Progenitor cell of endocrine pancreas (in vitro differentiated cells): ENCODE results near the gene KEL. TPM values are rescaled to one million over a fixed set of nuclear protein-coding genes. Genes with fewer than 3 reads are reported as not detected.

Experiments
- DNase-seq: peaks from one replicate; pipeline ENCODE4 v3.0.0; 2021; ENCODE audit warnings: low spot score; ENCODE audit not compliant: unreplicated experiment
- H3K27ac Mint-ChIP-seq: 2 replicates; pipeline ENCODE4 v1.8.0; 2021; ENCODE audit warnings: mild to moderate bottlenecking, moderate library complexity, mixed read lengths
- H3K27me3 Mint-ChIP-seq: 2 replicates; pipeline ENCODE4 v1.8.0; 2021; ENCODE audit warnings: mixed read lengths
- H3K36me3 Mint-ChIP-seq: 2 replicates; pipeline ENCODE4 v1.8.0; 2022; ENCODE audit warnings: mixed read lengths; ENCODE audit not compliant: insufficient read depth
- H3K4me1 Mint-ChIP-seq: 2 replicates; pipeline ENCODE4 v1.8.0; 2021; ENCODE audit warnings: low read depth, mixed read lengths
- H3K4me3 Mint-ChIP-seq: 2 replicates; pipeline ENCODE4 v1.8.0; 2021; ENCODE audit warnings: low read depth, mild to moderate bottlenecking, moderate library complexity, mixed read lengths
- H3K9me3 Mint-ChIP-seq: 2 replicates; pipeline ENCODE4 v1.8.0; 2021; ENCODE audit warnings: low read depth, mixed read lengths
- CTCF ChIP-seq: fragments of 200-600 bp; sonication (generic); IDR thresholded peaks from one replicate; pipeline ENCODE4 v1.5.0; 2021; ENCODE audit warnings: antibody characterized with exemption, mild to moderate bottlenecking; ENCODE audit not compliant: unreplicated experiment
- total RNA-seq: library from RNA; stranded (reverse); gene quantifications from 2 replicates; pipeline ENCODE4 v1.2.1, GENCODE V29; 2021

Gene KEL
- total RNA-seq, 1 donor from 2014 or later: 1.7 TPM

- peaks cover 5% of the 10 kb centered on the region for H3K36me3 Mint-ChIP-seq
- no peak for DNase-seq
- H3K27me3 Mint-ChIP-seq: peaks cover 23% of the 10 kb centered on the region
- peaks cover 14% of the 10 kb centered on the region for H3K9me3 Mint-ChIP-seq
- no peak for TF ChIP-seq CTCF
- H3K27ac Mint-ChIP-seq: no peak overlapping the region
- H3K4me1 Mint-ChIP-seq: peaks cover 18% of the 10 kb centered on the region
- no peak overlapping the region for H3K4me3 Mint-ChIP-seq
Measured at GRCh38 chr7:142954680-142955268, 7.4 kb downstream of the KEL start.

GRCh38 chr7:142950235-142950634 is 11.9 kb downstream of the KEL start:
- Mint-ChIP-seq H3K36me3 (peaks cover 3% of the 10 kb centered on the region), H3K27ac (no peak overlapping the region), H3K9me3 (peaks cover 6% of the 10 kb centered on the region), H3K4me3 (no peak overlapping the region), H3K27me3 (peaks cover 18% of the 10 kb centered on the region), H3K4me1 (no peaks in the 10 kb centered on the region)
- no peak for TF ChIP-seq CTCF
- no peak for DNase-seq

- peaks cover 20% of the 10 kb centered on the region for H3K27me3 Mint-ChIP-seq
- no peak for DNase-seq
- H3K4me3 Mint-ChIP-seq: no peak overlapping the region
- H3K27ac Mint-ChIP-seq: no peak overlapping the region
- H3K36me3 Mint-ChIP-seq: no peaks in the 10 kb centered on the region
- no peaks in the 10 kb centered on the region for H3K4me1 Mint-ChIP-seq
- TF ChIP-seq CTCF: no peak
- H3K9me3 Mint-ChIP-seq: no peaks in the 10 kb centered on the region
Measured at GRCh38 chr7:142948603-142949002, 13.6 kb downstream of the KEL start.

- no peaks in the 10 kb centered on the region for H3K36me3 Mint-ChIP-seq
- no peak overlapping the region for H3K4me3 Mint-ChIP-seq
- no peaks in the 10 kb centered on the region for H3K9me3 Mint-ChIP-seq
- peaks cover 4% of the 10 kb centered on the region for H3K4me1 Mint-ChIP-seq
- no peak overlapping the region for H3K27ac Mint-ChIP-seq
- DNase-seq: no peak
- H3K27me3 Mint-ChIP-seq: peaks cover 12% of the 10 kb centered on the region
- TF ChIP-seq CTCF: no peak
Measured at GRCh38 chr7:142945001-142945400, 17.2 kb downstream of the KEL start.

- no peak overlapping the region for H3K27ac Mint-ChIP-seq
- no peaks in the 10 kb centered on the region for H3K36me3 Mint-ChIP-seq
Measured at GRCh38 chr7:142943706-142944268, 18.4 kb downstream of the KEL start.

More at GRCh38 chr7:142943706-142944268, 18.4 kb downstream of the KEL start:
- Mint-ChIP-seq H3K4me1 (peaks cover 4% of the 10 kb centered on the region), H3K9me3 (no peaks in the 10 kb centered on the region), H3K27me3 (peaks cover 18% of the 10 kb centered on the region), H3K4me3 (no peak overlapping the region)
- TF ChIP-seq CTCF: no peak
- DNase-seq: no peak
